HL-60 (cell line): ENCODE measurements around the gene PUDP.

Experiments used
- DNase-seq, 2 experiments: peaks; one replicate each; pipeline ENCODE4 v3.0.0-alpha.2; 2010 to 2020; ENCODE audit warnings: low read depth in 1 of 2, low spot score in 1 of 2
- H3K27ac ChIP-seq: fragments of 250-450 bp; sonication (Bioruptor Pico); replicated peaks from 2 replicates; pipeline ENCODE4 v1.5.1; 2020; ENCODE audit warnings: mild to moderate bottlenecking, moderate library complexity
- H3K27me3 ChIP-seq: fragments of 250-450 bp; sonication (Bioruptor Pico); 2 replicates; pipeline ENCODE4 v1.5.1; 2021; ENCODE audit warnings: mild to moderate bottlenecking, moderate library complexity; ENCODE audit not compliant: insufficient read depth, poor library complexity, severe bottlenecking
- H3K4me3 ChIP-seq: replicated peaks from 2 replicates; pipeline ENCODE4 v1.5.1; 2011; ENCODE audit warnings: mild to moderate bottlenecking, control low read depth, low read length; ENCODE audit not compliant: insufficient read depth
- CTCF ChIP-seq: IDR thresholded peaks from one replicate; pipeline ENCODE4 v1.5.1; 2011; ENCODE audit warnings: low read length, control low read depth, inconsistent platforms; ENCODE audit not compliant: insufficient read depth
- GABPA ChIP-seq: IDR thresholded peaks from 2 replicates; pipeline ENCODE4 v1.6.1; 2012; ENCODE audit warnings: low read depth
- POLR2AphosphoS5 ChIP-seq: IDR thresholded peaks from 2 replicates; pipeline ENCODE4 v1.6.1; 2012; ENCODE audit warnings: low read depth
- REST ChIP-seq: IDR thresholded peaks from 2 replicates; pipeline ENCODE4 v1.6.1; 2012; ENCODE audit warnings: low read depth; ENCODE audit not compliant: insufficient replicate concordance
- SPI1 ChIP-seq: IDR thresholded peaks from 2 replicates; pipeline ENCODE4 v1.6.1; 2012; ENCODE audit warnings: low read depth, mild to moderate bottlenecking, borderline replicate concordance

PUDP gene

GRCh38 chrX:7093305-7093704 is 54.6 kb downstream of the PUDP start:
- no peak for DNase-seq
- no peak overlapping the region for H3K4me3 ChIP-seq
- no peak for TF ChIP-seq POLR2AphosphoS5
- no peak for TF ChIP-seq SPI1
- no peak for TF ChIP-seq REST
- TF ChIP-seq CTCF: no peak
- TF ChIP-seq GABPA: no peak
- no peaks in the 10 kb centered on the region for H3K27me3 ChIP-seq
- no peak overlapping the region for H3K27ac ChIP-seq

- DNase-seq: no peak
- Histone ChIP-seq H3K27me3 (no peaks in the 10 kb centered on the region), H3K4me3 (no peak overlapping the region), H3K27ac (no peak overlapping the region)
- TF ChIP-seq POLR2AphosphoS5 (no peak), REST (no peak), CTCF (no peak), GABPA (no peak), SPI1 (no peak)
Observed at GRCh38 chrX:7092543-7092942, 55.4 kb downstream of the PUDP start.

GRCh38 chrX:7091923-7092322 is 56.0 kb downstream of the PUDP start:
- Histone ChIP-seq H3K27ac (no peak overlapping the region), H3K4me3 (no peak overlapping the region), H3K27me3 (no peaks in the 10 kb centered on the region)
- TF ChIP-seq SPI1: no peak
- TF ChIP-seq GABPA: no peak
- TF ChIP-seq REST: no peak
- no peak for TF ChIP-seq CTCF
- TF ChIP-seq POLR2AphosphoS5: no peak
- no peak for DNase-seq
